Cardiac muscle cell (in vitro differentiated cells and primary cell): Measurements from ENCODE around the gene PCNP. TPM values are rescaled to one million over a fixed set of nuclear protein-coding genes. Genes with fewer than 3 reads are reported as not detected.
A peak's percentile ranks its signal among the peaks of the same experiment; 100 is the strongest.

Source experiments
- DNase-seq, 2 donors: peaks; one replicate each; pipeline versions ENCODE4 v3.0.0 to v3.0.0-alpha.2; 2010 to 2017; ENCODE audit warnings: low read depth in 1 of 2, low spot score in 1 of 2
- H3K27ac ChIP-seq: fragments of 200-600 bp; sonication (generic); 2 replicates; pipeline ENCODE4 v1.5.1; 2016
- H3K27me3 ChIP-seq: fragments of 200-600 bp; sonication (generic); 2 replicates; pipeline ENCODE4 v1.6.0; 2016; ENCODE audit warnings: control low read depth
- H3K36me3 ChIP-seq: fragments of 200-600 bp; sonication (generic); 2 replicates; pipeline ENCODE4 v1.5.1; 2016; ENCODE audit warnings: control low read depth
- H3K4me1 ChIP-seq: fragments of 200-600 bp; sonication (generic); 2 replicates; pipeline ENCODE4 v1.8.1; 2017; ENCODE audit warnings: low read depth, mild to moderate bottlenecking, mixed run types
- H3K4me3 ChIP-seq: fragments of 200-600 bp; sonication (generic); 2 replicates; pipeline ENCODE4 v1.5.1; 2016; ENCODE audit warnings: mild to moderate bottlenecking
- H3K9me3 ChIP-seq: fragments of 200-600 bp; sonication (generic); 2 replicates; pipeline ENCODE4 v1.5.1; 2017; ENCODE audit warnings: low read depth, mild to moderate bottlenecking, control low read depth
- polyA plus RNA-seq: library from polyadenylated mRNA; unstranded; fragments of >200 nt; fragmentation: Nextera tagmentation; extraction: Ambion mirVana; gene quantifications from 2 replicates; pipeline ENCODE4 v1.2.1, GENCODE V29; 2016
- total RNA-seq: library from RNA; depleted of rRNA; stranded (reverse); fragments of >200 nt; gene quantifications from 2 replicates; pipeline ENCODE4 v1.2.3, GENCODE V29; 2016
- TF ChIP-seq, protein P1 (sequence below): IDR thresholded peaks from 2 replicates; pipeline ENCODE4 v1.5.1; 2012; ENCODE audit warnings: low read depth, mild to moderate bottlenecking, low read length

The PCNP gene
- total and polyA plus RNA-seq, 2 experiments from 2014 or later: 64.5 to 119 TPM

DNA sequence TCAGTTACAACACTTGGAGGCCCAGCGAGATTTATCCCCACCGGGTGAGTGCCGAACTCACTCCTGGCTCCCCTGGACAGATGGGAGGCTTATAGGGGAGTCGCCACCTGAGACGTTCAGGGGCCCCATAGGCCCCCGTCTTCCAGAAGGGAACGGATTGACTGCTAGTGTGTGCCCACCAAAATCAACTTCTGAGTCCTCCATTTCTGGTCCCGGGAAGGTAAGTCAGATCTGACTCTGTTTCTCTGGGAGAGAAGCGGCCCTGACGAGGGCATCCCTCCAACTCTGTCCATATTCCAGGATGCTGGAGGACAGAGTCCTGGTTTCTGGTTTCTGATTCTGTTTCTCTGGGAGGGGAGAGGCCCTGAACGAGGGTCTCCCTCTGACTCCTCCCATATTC lies 58.6 kb downstream of the PCNP start:
- Histone ChIP-seq H3K36me3 (no peaks in the 10 kb centered on the region), H3K4me1 (no peaks in the 10 kb centered on the region), H3K9me3 (no peaks in the 10 kb centered on the region), H3K27me3 (no peaks in the 10 kb centered on the region), H3K27ac (no peak overlapping the region), H3K4me3 (no peak overlapping the region)
- TF ChIP-seq, protein P1, sequence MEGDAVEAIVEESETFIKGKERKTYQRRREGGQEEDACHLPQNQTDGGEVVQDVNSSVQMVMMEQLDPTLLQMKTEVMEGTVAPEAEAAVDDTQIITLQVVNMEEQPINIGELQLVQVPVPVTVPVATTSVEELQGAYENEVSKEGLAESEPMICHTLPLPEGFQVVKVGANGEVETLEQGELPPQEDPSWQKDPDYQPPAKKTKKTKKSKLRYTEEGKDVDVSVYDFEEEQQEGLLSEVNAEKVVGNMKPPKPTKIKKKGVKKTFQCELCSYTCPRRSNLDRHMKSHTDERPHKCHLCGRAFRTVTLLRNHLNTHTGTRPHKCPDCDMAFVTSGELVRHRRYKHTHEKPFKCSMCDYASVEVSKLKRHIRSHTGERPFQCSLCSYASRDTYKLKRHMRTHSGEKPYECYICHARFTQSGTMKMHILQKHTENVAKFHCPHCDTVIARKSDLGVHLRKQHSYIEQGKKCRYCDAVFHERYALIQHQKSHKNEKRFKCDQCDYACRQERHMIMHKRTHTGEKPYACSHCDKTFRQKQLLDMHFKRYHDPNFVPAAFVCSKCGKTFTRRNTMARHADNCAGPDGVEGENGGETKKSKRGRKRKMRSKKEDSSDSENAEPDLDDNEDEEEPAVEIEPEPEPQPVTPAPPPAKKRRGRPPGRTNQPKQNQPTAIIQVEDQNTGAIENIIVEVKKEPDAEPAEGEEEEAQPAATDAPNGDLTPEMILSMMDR: no peak
- DNase-seq: no peak

DNA sequence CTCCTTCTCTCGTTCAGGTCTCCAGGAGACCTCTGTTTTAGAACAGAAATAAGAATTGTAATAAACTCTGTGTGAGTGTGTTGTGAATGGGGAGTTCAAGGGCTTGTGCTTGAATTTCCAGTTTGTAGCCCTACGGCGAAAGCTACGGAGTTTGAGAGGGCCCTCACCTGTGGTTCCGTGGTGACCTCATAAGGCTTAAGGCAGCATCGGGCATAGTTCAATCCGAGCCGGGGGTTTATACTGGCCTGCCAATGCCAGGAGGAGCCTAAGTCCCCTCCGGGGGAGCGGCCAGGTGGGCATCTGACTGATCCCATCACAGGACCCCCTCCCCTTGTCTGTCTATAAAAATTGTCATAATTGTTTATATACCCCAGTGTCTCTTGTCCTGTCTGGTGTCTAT lies 59.2 kb downstream of the PCNP start:
- no peaks in the 10 kb centered on the region for H3K9me3 ChIP-seq
- no peak overlapping the region for H3K4me3 ChIP-seq
- DNase-seq: no peak
- TF ChIP-seq, protein P1: no peak
- no peak overlapping the region for H3K27ac ChIP-seq
- no peaks in the 10 kb centered on the region for H3K27me3 ChIP-seq
- no peaks in the 10 kb centered on the region for H3K36me3 ChIP-seq
- H3K4me1 ChIP-seq: no peaks in the 10 kb centered on the region

DNA sequence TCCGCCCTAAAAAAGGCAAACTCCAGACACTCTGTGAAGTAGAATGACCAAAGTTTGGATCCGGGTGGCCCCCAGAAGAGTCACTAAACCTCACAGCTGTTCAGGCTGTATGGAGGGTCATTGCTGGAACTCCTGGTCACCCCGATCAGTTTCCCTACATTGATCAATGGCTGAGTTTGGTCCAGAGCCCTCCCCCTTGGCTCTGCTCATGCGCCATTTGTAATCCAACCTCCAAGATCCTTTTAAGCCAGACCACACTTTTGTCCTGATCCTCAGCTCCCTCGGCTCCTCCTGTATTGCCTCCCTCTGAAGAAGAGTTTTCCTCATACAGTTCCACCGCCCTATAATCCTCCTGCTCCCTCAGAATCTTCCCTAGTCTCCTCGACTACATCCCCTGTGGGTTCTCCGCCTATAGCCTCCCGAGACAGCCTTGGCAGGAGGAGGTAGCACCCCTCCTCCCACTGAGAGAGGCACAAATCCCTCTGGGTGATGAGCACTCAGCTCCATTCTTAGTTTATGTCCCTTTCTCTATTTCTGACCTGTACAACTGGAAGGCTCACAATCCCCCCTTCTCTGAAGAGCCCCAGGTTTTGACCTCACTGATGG lies 60.7 kb downstream of the PCNP start:
- Histone ChIP-seq H3K36me3 (no peaks in the 10 kb centered on the region), H3K27me3 (no peaks in the 10 kb centered on the region), H3K9me3 (no peaks in the 10 kb centered on the region), H3K4me1 (no peaks in the 10 kb centered on the region), H3K4me3 (no peak overlapping the region), H3K27ac (no peak overlapping the region)
- TF ChIP-seq, protein P1: no peak
- no peak for DNase-seq

DNA sequence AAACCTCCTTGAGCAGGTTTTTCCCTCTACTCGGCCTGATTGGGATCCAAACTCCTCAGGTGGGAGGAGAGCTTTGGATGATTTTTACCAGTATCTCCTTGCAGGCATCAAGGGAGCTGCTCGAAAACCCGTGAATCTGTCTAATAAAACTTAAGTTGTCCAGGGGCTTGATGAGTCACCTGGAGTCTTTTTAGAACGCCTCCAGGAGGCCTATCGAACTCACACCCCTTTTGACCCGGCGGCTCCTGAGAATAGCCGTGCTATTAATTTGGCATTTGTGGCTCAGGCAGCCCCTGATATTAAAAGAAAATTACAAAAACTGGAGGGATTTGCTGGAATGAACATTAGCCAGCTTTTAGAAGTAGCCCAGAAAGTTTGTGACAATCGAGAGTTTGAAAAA lies 61.4 kb downstream of the PCNP start:
- Histone ChIP-seq H3K4me1 (no peaks in the 10 kb centered on the region), H3K27ac (no peak overlapping the region), H3K4me3 (no peak overlapping the region), H3K36me3 (no peaks in the 10 kb centered on the region), H3K9me3 (no peaks in the 10 kb centered on the region), H3K27me3 (no peaks in the 10 kb centered on the region)
- TF ChIP-seq, protein P1: no peak
- no peak for DNase-seq

DNA sequence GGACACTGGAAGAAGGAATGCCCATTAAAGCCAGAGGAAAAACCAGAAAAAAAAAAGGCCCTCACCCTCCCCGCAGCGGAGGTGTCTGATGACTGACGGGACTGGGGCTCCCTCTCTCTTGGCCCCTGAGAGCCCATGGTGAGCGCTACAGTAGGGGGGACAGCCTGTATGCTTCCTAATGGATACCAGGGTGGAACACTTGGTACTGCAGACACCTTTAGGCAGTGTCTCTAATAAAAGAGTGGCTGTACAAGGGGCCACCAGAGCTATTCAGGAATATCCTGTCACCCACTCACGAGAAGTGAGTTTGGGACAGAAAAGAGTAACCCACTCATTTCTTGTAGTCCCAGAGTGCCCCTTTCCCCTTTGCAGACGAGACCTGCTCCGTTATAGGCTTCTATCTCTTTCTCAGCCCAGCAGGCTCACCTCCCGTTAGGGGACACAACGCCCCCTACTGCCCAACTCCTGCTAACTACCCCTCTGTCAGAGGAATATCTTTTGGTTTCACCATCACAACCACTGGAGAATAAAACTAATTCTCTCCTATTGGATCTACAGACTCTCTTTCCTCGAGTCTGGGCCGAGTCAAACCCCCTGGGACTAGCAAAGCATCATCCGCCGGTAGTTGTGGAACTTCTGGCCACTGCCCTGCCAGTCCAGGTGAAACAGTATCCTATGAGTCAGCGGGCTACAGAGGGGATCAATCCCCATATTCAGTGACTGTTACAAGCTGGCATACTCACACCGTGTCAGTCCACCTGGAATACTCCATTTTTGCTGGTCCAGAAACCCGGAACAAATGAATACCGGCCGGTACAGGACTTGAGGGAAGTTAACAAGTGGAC lies 62.2 kb downstream of the PCNP start:
- Histone ChIP-seq H3K36me3 (no peaks in the 10 kb centered on the region), H3K4me3 (no peak overlapping the region), H3K9me3 (no peaks in the 10 kb centered on the region), H3K27me3 (no peaks in the 10 kb centered on the region), H3K27ac (no peak overlapping the region), H3K4me1 (no peaks in the 10 kb centered on the region)
- peak; percentile 60 to 70 for DNase-seq
- TF ChIP-seq, protein P1: peak; percentile 73
